GM19468 (cell line): Measurements from ENCODE around the gene SNX25.

Experiments
- ATAC-seq: cut with Tn5 transposase; IDR thresholded peaks from one replicate; pipeline ENCODE4 v1.9.1; 2021; ENCODE audit warnings: mild to moderate bottlenecking, moderate library complexity, moderate number of reproducible peaks; ENCODE audit not compliant: unreplicated experiment; ENCODE audit errors: extremely low read depth

The SNX25 gene

DNA sequence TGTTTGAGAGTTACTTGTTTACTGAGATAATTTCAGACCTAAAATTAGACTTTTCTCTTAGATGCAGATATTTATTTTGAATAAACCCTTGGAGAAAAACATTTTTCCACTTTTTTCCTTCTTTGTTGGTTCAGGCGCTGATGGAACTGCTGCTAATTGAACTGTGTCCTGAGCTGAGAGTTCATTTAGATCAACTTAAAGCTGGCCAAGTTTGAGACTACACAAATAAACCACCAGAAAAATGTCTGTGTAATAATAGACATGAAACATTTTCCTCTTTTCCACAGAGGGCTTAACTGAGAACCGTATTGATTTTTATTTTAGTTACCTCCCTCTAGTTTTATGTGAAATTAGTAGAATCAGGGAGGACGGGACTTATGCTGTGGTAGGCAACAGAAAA, 153.9 kb downstream of the SNX25 start:
- no peak for ATAC-seq

DNA sequence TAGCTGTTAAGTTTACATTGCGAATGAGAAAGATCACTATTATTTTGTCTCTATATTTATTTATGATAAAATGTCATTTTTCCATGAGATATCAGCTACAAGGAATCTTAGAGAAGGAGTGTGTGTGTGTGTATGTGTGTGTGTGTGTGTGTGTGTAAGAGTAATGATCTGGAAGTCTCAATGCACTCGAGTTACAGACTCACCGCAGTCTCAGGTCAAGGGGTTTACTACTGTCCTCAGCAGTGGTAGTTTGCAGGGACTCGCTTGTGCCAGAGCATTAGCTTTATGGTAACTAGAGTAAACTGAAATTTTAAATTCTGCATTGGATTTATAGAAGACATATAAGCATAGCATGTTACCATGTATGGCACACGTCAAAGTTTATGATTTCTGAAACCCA, 155.5 kb downstream of the SNX25 start:
- no peak for ATAC-seq

DNA sequence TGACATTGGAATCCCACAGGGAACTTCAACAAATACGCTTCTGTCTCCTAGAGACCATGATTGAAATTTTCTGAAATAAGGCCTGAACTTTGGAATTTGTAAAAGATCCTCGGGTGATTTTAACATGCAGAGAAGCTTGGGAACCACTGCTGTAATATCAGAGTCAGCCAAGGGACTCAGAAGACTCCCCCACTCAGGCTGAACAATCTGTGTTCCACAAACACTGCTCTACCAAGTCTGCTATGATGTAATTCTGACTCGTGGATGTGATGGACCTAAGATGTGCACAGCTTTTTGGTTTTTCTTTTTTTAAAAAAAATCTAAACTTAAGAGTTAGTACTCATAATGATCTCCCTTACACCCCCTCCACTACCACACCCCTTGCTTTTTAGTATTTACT, 160.3 kb downstream of the SNX25 start:
- ATAC-seq = no peak

DNA sequence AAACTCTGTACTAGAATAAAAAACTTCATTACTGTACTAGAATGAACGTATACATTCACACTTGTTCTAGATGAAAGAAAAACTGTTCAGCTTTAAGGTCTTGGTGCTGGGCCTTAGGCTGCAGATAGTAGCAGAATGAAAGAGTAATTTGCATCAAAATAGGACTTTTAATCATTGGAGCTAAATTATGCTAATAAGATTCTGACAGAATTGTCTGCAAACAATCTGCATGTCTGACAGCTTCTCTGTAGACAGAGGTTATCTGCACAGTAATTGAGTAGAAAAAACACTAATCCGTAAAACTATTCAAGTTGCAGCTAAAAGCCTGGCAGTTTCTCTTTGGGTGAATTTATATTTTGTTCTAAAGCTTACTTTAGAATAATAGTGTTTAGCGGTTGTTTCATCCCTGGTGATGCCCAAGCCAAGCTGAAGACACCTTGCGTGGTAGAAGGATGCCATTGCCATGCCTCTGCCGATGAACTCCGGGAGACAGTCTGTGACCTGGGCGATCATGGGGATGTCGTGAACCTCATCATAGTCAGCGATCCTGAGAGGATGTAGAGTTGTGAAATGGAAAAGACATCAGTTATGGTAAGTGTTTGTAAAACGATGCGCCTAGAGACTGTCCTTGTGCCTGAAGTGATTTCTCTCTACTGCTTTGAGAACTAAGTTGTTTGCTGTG, 161.0 kb downstream of the SNX25 start:
- no peak for ATAC-seq

DNA sequence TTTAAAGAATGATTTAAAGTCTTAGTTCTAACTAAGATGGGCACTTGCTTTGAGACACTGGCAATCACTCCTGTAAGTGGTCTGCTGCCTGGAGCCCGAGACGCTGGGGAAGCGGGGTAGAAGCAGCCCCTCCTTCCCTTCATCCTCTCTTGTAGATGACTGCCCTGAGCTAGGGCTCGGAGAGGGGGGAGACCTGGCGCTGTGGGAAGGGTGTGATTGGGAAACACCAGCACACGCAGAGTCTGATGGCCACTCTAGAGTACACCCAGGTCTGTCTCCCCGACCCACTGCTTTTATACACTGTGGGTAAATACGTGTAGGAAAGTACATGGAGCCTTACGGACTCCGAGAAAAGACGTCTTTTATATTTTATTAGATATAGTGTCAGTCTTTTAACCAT, 162.3 kb downstream of the SNX25 start:
- ATAC-seq = no peak

DNA sequence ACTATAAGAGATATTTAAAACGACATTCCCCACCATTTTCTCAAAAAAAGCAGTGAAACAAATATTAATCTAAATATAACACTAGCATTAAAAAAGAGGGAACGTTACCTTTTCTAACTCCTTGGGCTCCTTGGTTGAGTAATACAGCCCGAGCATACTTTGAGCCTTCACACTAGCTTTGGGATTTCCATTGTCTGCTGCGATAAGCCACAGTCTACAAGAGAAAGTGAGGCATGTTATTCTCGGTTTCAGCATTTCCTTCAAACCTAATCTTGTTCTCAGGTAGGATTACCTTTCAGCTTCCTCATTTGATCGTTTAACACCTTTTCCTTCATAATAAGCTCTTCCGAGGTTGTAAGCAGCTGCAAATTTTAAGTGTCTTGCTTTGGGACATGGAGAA, 164.6 kb downstream of the SNX25 start:
- no peak for ATAC-seq

GRCh38 chr4:185374573-185374972, 165.2 kb downstream of the SNX25 start:
- no peak for ATAC-seq

GRCh38 chr4:185378264-185378663, 168.9 kb downstream of the SNX25 start:
- ATAC-seq = no peak

DNA sequence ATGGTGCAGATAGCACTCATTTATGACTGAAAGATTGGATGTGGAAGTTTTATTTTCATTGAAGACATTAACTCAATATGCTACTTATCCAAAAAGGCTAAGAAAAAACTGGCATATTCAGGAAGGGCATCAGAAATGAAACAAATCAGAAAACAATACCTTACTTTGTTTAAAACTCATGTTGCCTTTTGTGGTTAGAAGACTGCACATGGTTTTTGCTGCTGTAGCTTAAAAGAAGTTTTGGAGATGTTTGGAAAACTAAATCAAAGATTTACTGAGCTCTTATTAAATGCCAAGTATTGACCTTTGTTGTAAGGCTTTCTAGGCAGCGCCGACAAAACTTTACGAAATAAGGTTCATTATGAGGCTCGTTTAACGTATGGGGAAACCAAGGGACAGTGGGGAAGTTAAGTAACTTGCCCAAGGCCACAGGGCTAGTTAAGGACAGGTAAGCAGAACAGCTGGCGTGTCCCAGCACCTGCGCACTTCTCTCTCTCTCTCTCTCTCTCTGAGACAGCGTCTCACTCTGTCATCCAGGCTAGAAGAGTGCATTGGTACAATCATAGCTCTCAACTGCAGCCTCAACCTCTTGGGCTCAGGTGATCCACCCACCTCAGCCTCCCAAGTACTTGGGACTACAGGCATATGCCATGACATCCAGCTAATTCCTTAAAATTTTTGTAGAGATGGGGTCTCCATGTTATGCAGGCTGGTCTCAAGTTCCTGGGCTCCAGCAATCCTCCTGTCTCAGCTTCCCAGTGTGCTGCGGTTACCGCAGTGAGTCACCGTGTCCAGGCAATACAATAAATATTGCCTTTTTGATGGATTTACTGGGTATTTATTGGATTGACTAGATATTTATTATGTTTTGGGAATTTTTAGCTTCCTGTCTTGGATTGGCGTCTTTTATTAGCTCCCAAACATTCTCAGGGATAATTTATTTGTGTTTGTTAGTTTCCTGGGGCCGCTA, 170.2 kb downstream of the SNX25 start:
- no peak for ATAC-seq

DNA sequence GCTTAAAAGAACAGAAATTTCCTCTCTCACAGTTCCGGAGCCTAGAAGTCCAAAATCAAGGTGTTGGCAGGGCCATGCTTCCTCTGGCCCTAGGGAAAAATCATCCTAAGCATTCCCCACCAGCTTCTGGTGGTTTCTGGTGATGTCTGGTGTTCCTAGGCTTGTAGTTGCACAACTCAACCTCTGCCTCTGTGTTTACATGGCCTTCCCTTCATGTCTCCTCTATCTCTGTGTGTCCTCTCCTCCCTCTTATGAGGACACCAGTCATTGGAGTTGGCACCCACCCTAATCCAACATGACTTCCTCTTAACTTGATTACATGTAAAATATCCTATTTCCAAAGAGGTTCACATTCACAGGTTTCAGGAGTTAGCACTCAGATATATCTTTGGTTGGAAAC, 170.9 kb downstream of the SNX25 start:
- ATAC-seq = no peak

GRCh38 chr4:185381288-185382196, 172.1 kb downstream of the SNX25 start:
- no peak for ATAC-seq

DNA sequence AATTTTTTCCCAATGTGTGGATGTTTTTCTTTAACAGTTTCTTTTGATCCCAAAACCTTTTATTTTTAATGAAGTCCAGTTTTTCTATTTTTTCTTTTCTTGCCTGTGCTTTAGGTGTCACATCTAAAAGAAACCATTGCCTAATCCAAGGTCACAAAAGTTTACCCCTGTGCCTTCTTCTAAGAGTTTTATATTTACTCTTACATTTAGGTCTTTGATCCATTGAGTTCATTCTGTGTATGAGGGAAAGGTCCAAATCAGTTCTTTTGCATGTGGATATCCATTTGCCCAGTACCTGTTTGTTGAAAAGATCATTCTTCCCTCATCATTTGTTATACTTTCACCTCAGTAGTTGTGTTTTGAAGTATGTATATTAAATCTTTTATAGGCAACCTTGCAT, 173.4 kb downstream of the SNX25 start:
- ATAC-seq = no peak

GRCh38 chr4:185383451-185383850, 174.1 kb downstream of the SNX25 start:
- no peak for ATAC-seq

GRCh38 chr4:185384061-185384460, 174.7 kb downstream of the SNX25 start:
- no peak for ATAC-seq

- no peak for ATAC-seq
Observed at GRCh38 chr4:185384930-185385331, 175.5 kb downstream of the SNX25 start.

DNA sequence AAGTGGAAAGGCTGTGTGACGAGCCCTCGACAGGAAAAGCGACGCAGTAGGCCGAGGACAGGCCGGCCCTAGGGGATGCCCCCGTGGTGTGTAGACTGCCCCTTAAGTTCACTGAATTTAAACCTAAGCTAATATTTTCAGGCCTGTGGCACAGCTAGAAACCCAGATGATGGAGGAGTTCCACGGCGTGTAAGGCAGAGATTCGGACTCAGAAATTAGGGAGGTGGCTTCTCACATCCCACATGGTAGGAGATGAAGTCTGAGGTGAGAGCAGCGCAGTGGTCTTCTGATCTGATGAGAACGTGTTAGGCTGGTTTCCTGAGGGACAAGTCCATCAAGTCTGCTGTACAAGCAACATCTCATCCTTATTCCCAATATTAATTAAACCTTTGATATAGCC, 178.6 kb downstream of the SNX25 start:
- ATAC-seq = no peak

GRCh38 chr4:185390941-185391340, 181.5 kb downstream of the SNX25 start:
- no peak for ATAC-seq

DNA sequence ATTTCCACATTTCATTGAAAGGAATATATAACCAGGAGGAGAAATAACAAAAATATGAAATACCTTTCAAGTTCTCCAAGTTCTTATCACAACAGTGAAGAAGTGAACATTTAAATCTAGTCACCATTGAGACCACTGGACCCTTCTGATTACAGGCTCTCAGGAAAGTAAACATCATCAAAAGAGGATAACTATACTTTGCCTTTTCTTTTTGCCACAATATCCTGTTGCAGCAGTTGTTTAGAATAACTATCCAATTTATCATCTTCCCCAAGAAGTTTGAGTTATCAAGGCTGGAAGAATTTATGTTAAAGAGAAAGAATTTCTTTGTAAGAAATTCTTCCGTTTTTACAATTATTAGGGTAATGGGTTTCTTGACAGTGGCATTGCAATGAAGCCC, 182.8 kb downstream of the SNX25 start:
- ATAC-seq = no peak

DNA sequence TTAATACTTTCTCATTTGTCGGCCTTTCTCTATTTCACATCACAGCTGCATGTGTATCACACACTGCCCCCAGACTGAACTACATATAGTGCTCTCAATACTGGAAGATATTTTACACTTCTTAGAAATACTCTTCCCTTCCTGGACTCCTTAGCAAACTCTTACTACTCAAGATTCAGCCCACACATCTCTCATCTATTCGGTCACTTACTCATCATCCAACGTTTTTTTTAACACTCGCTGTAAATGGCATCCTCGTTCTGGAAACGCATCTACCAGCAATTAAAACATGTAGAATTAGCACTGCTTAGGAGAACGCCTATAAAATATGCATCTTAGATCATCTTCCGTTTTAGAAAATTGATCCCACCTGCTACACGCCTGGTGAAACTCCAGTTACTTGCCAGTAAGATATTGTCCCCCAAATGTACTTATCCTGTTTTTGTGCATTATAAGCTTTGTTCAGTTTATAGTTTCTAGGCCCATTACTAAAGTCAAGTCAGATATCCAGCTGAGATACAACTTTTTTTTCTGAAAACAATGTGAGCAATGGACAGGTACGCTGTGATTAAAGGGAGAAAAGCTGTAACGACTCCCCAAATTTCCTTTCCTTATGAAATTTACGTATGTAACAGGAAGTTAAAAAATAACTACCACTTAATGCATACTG, 185.3 kb downstream of the SNX25 start:
- no peak for ATAC-seq
